ENCODE results near the gene IQSEC2.

IQSEC2 gene

GRCh38 chrX:53266914-53267313, 14.5 kb downstream of the IQSEC2 start:
- no peak for DNase-seq

DNA sequence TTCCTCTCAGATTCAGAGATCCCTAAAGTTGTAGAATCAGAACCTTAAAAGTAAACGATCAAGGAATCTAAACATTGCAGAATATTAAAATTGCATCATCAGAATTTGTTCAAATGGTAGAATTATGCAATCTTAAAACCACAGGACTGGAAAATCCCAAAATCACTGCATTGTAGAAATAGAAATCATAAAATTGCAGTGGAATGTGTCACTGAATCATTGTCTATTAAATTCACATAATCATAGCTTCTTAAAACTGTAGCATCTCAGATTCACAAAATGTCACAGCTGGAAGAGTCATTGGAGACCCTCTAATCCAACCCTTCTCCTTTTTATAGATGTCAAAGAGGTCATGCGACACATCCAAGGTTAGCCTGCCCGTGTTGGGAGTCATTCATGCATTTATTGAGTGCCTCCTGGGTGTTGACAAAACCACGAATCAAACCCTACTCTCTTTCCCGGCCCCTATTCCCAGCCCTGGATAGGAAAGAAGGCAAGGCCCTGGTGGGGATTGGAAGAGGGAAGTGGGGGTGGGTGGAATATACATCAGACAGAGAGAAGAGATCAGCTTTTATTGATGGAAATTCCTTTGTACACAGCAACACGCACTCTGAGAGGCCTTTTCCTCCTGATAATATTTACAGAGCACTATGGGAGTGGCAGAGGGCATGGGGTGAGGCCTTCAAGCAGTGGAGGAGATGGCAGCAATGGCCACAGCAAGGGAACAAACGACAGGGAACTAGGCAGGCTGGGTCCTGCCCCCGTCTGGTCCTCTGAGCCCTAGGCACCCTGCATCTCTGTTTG, 15.4 kb downstream of the IQSEC2 start:
- DNase-seq: no peak

- DNase-seq: peak; percentile 21 to 57
Measured at GRCh38 chrX:53263597-53264094, 17.7 kb downstream of the IQSEC2 start.

GRCh38 chrX:53262918-53263394, 18.4 kb downstream of the IQSEC2 start:
- no peak for DNase-seq

- DNase-seq: no peak
Measured at GRCh38 chrX:53262189-53262917, 19.0 kb downstream of the IQSEC2 start.

GRCh38 chrX:53261355-53261972, 19.9 kb downstream of the IQSEC2 start:
- no peak for DNase-seq

DNA sequence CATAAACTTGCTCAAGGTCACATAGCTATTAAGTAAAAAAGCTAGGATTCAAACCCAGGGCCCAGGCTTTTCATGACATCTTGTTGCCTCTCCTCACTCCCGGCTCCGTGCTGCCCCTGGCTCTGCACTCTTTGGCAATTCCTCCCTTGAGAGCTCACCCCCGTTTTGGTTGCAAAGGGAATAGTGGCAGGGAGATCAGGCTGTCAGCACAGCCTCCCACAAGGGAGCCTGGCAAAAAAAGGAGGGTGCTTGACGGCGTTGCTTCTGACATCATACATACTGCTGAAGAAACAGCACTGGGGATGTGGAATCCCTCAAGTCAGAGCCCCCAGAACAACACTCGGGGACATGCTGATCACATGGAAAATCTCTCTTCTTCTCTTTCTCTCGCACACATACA, 20.5 kb downstream of the IQSEC2 start:
- DNase-seq: no peak

GRCh38 chrX:53257670-53258423, 23.5 kb downstream of the IQSEC2 start:
- DNase-seq: no peak

DNA sequence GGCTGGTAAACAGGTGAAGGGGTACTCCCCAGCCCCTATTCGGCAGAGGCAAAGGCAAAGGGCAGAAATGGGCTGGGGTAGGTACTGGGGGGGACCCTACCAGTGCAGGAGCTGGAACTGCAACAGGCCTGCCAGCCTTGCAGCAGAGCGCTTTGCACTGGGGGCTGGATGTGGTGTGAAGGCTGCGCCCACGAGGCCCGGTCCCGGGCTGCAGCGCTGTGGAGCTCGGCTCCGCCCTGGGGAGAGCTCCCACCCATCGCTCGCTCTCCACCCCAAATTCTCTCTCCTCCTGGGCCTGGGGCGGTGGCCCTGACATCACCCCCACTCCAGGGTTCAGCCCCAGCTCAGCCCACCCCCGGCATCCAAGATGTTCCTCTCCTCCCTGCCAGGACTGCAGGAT, 24.2 kb downstream of the IQSEC2 start:
- DNase-seq: no peak

GRCh38 chrX:53256446-53257041, 24.8 kb downstream of the IQSEC2 start:
- DNase-seq: no peak

DNA sequence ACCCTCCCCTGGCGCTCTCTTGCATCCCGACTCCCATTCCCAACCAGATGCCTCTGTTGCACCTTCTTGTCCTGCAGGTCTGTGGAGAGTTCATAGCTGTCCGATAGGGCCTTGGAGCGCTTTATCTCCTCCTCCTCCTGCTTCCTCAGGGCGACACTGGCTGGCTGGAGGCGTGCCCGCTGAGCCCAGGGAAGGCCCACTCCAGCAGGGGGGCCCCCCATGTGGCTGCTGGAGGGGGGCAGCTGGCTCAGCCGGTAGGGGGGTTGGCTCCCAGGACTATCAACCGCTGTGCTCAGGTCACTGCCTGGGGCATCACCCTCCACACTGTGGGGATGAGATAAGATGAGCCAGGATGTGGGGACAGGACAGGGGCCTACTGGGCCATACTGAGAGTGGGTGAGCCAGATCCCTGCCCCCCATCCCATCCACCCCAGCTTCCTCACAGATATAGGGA, 25.6 kb downstream of the IQSEC2 start:
- no peak for DNase-seq

- no peak for DNase-seq
Measured at GRCh38 chrX:53254570-53255461, 26.6 kb downstream of the IQSEC2 start.

- DNase-seq: no peak
Measured at GRCh38 chrX:53253293-53254020, 27.9 kb downstream of the IQSEC2 start.

DNA sequence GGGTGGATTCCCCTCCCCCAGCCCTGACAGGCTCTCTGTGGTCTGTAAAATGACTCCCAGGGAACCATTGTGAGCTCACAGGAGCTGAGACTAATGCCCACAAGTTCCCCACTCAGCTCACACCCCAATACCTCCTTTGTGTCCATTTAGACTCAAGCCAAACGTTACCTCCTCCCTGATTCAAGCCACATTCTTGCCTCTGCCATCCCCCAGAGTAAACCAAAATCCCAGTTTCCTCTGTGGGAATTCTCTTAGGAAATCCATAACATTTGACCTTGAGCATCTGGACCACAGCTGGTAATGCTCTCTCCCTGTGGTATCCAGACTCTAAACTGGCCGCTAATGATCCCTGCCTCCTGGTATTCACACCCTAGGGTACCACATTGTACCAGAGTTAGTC, 30.1 kb downstream of the IQSEC2 start:
- no peak for DNase-seq

DNA sequence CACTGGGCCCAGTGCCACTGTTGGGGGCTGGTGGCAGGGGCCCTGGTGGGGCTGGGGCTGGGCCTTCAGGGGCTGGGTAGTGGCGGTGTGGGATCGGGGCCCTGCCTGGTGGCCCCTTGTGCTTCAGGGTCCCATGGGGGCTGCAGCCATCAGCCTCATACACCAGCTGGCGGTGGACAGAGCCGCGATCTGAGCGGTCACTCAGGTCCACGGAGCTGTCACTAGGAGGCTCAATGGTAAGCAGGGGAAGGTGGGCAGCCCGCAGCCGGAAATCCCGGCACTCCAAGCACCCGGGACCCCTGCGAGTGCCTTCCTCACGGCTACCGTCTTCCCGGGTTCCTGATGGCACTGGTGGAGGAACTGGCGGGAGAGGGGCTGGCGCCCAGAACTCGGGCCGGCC, 30.8 kb downstream of the IQSEC2 start:
- no peak for DNase-seq

GRCh38 chrX:53249408-53250042, 31.9 kb downstream of the IQSEC2 start:
- DNase-seq: no peak

DNA sequence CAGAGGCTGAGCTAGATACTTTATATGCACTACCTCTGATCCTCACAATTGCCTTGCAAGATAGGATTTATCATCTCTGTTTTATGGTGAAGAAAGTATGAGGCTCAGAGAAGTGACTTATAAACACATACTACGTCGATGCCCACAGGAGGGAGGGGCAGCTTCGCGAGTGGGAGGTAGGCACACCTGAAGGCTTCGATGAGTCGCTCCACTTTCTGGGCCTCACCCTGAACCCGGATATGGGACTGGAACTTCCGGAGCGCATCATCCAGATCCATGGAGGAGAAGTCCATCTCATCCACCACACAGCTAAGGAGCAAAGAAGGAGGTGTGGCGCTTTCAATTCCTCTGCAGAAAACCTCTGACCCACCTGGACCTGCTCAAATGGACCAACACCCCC, 33.5 kb downstream of the IQSEC2 start:
- no peak for DNase-seq

GRCh38 chrX:53246231-53246630, 35.2 kb downstream of the IQSEC2 start:
- no peak for DNase-seq

DNA sequence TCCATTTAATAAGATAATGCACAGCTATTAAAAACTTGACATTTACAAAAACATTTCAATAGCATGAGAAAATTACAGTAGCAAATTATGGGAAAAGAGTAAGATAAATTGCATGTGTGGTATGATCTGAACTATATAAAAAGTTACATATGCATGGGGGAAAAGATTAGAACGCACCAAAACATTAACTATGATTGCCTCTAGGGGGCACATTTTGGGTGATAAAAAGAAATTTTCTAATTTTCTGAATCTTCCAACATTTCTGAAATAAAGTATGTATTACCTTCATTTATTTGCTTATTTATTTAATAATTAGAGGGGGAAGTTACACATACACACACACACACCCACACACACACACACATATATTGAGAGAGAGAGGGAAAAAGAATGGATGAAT, 36.8 kb downstream of the IQSEC2 start:
- DNase-seq: no peak

DNA sequence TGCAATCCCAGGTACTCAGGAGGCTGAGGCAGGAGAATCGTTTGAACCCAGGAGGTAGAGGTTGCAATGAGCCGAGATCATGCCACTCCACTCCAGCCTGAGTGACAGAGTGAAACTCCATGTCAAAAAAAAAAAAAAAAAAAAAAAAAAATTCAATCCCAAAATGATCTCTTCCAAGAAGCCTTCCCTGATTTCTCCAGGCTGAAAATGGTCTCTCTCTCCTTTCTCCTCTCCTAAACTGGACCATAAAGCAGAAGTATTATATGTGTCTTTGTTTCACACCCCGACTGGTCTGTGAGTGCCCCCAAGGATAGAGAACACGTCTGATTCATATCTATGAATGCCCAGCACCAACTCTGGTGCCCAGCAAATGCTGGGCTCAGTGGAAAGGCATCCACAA, 39.1 kb downstream of the IQSEC2 start:
- DNase-seq: no peak
